HFFc6 (cell line): Measurements from ENCODE around the gene CISTR. TPM values are rescaled to one million over a fixed set of nuclear protein-coding genes. Genes with fewer than 3 reads are reported as not detected.

Experiments used
- DNase-seq: peaks from one replicate; pipeline ENCODE4 v3.0.0-alpha.2; 2018
- H3K27ac Mint-ChIP-seq: 2 replicates; pipeline ENCODE4 v1.8.0; 2020; ENCODE audit warnings: mild to moderate bottlenecking, mixed read lengths
- H3K27me3 Mint-ChIP-seq: 2 replicates; pipeline ENCODE4 v1.8.0; 2021; ENCODE audit warnings: mild to moderate bottlenecking, moderate library complexity, mixed read lengths; ENCODE audit not compliant: insufficient read depth
- H3K36me3 Mint-ChIP-seq: 2 replicates; pipeline ENCODE4 v1.8.0; 2021; ENCODE audit warnings: low read depth, mixed read lengths
- H3K4me1 Mint-ChIP-seq: 2 replicates; pipeline ENCODE4 v1.8.0; 2020; ENCODE audit warnings: low read depth, mixed read lengths
- H3K4me3 Mint-ChIP-seq: 2 replicates; pipeline ENCODE4 v1.8.0; 2020; ENCODE audit warnings: mild to moderate bottlenecking, moderate library complexity, mixed read lengths
- H3K9me3 Mint-ChIP-seq: 2 replicates; pipeline ENCODE4 v1.8.0; 2020; ENCODE audit warnings: mild to moderate bottlenecking, mixed read lengths
- CTCF ChIP-seq: fragments of 200-600 bp; sonication (generic); IDR thresholded peaks from 2 replicates; pipeline ENCODE4 v1.5.0; 2021; ENCODE audit warnings: antibody characterized with exemption, mild to moderate bottlenecking
- long read RNA-seq: library from polyadenylated mRNA; unstranded; transcript quantifications from one replicate; pipeline ENCODE4 v2.0.0, GENCODE V29; 2019
- total RNA-seq, 6 experiments: library from RNA; stranded (reverse); fragmentation: NEBNext Ultra II Directional; extraction: Animal tissue kit (Norgen Biotek cat#: 25700); gene quantifications; 2 replicates in 1 of 6; 3 replicates in 5 of 6; pipeline ENCODE4 v1.2.3, GENCODE V29; 2021

The CISTR gene
- not detected for total RNA-seq
- long read RNA-seq = 0 reads

DNA sequence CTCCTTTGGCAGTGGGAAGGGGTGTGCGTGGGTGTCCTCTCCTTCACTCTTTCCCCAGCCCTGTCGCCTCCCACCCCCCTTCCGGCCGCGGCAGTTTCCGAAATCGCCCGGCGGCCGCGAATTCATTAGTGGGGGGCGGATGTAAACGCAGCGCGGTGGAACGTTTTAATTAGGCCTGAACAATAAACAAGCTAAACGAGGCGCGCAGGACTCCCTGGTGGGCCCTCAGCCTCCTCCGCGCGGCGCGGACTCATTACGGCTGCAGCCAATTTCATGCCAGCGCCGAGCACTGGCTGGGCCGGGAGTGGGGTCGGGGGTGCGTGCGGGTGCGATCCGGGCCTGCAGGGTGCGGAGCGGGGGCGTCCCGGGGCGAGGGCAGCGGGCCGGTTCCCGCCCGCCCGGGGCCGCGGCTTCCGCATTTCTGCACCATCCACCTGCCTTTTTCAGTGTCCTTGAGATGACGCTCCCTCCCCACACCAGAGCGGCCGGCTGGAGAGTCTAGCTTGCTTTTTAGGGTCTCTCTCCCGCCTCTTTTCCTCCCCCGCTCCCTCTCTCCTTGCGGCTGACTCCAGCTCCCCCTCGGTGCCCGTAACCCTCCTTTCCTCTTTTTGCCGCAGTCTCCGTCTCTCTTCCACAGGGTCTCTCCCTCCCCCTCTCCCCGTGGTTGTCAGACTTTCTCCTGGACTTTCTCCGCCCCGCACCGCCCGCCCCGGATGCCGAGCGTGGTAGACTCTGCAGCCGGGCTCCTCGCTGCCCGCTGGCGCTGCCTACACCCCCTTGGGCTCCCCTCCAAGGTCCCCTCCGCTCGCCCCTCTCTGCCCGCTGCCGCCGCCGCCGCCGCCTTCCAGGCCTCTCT, at the start of gene CISTR:
TSS of gene CISTR (minus strand) at position 644 of the 856 bp plus-strand sequence.
- peaks cover 11% of the 10 kb centered on the region for H3K27me3 Mint-ChIP-seq
- no peak within 1 kb of the TSS for H3K27ac Mint-ChIP-seq
- no peak for TF ChIP-seq CTCF
- H3K36me3 Mint-ChIP-seq = no peaks in the 10 kb centered on the region
- H3K4me3 Mint-ChIP-seq = no peak within 1 kb of the TSS; the same call in none of the 2 replicates
- peaks cover 4% of the 10 kb centered on the region; the same call in 1 of the 2 replicates for H3K4me1 Mint-ChIP-seq
- no peak for DNase-seq
- H3K9me3 Mint-ChIP-seq = no peaks in the 10 kb centered on the region

GRCh38 chr12:53798575-53798974, 46.8 kb upstream of the CISTR start:
- Mint-ChIP-seq H3K4me3 (no peak overlapping the region), H3K9me3 (no peaks in the 10 kb centered on the region), H3K27me3 (peaks cover 35% of the 10 kb centered on the region)

DNA sequence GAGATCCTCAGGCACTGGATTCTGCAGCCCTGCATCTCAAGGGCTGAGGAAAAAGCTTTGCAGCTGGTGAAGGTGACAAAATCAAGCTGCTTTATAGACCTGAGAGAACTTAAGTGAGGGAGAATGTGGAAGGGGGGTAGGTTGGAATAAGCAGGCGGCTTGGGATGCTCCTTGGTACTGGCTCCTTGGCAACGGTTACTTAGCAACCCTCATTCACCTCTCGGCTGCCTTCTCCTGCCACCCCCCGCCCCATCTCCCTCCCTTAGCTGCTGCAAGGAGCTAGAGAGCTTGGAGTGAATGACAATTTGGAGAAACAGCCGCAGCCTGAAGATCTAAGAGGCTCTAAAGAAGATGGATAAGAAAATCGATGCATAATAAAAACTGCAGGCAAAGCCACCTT, 44.1 kb upstream of the CISTR start:
- no peaks in the 10 kb centered on the region for H3K9me3 Mint-ChIP-seq
- no peak for TF ChIP-seq CTCF
- no peak overlapping the region for H3K4me3 Mint-ChIP-seq
- peaks cover 13% of the 10 kb centered on the region for H3K27me3 Mint-ChIP-seq
- no peaks in the 10 kb centered on the region for H3K36me3 Mint-ChIP-seq
- DNase-seq = no peak
- no peaks in the 10 kb centered on the region for H3K4me1 Mint-ChIP-seq
- no peak overlapping the region for H3K27ac Mint-ChIP-seq

More at GRCh38 chr12:53798575-53798974, 46.8 kb upstream of the CISTR start:
- no peak for DNase-seq
- TF ChIP-seq CTCF = no peak
- Mint-ChIP-seq H3K36me3 (no peaks in the 10 kb centered on the region), H3K4me1 (no peaks in the 10 kb centered on the region), H3K27ac (no peak overlapping the region)

DNA sequence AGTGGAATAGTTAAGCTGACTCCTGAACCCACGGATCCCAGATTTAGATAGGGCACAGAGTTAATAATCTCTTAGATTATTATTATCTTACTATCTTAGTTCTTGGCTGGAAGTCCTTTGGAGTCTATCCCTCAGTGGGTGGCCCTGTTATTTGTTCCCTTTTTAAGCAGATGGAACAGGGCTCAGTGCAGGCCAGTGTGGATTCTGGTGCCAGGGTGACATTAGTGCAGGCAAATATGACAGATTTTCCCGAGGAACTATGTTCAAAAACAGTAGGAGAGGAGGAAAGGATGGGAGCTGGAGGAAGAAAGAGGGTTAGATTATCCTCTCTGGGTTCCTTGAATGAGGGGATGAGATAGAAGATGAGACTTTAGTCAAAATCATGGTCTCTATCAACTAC, 41.4 kb upstream of the CISTR start:
- H3K4me1 Mint-ChIP-seq = no peaks in the 10 kb centered on the region
- no peak overlapping the region for H3K27ac Mint-ChIP-seq
- no peak overlapping the region for H3K4me3 Mint-ChIP-seq
- no peaks in the 10 kb centered on the region for H3K9me3 Mint-ChIP-seq
- DNase-seq = no peak
- TF ChIP-seq CTCF = no peak
- no peaks in the 10 kb centered on the region for H3K36me3 Mint-ChIP-seq
- peaks cover 19% of the 10 kb centered on the region for H3K27me3 Mint-ChIP-seq

DNA sequence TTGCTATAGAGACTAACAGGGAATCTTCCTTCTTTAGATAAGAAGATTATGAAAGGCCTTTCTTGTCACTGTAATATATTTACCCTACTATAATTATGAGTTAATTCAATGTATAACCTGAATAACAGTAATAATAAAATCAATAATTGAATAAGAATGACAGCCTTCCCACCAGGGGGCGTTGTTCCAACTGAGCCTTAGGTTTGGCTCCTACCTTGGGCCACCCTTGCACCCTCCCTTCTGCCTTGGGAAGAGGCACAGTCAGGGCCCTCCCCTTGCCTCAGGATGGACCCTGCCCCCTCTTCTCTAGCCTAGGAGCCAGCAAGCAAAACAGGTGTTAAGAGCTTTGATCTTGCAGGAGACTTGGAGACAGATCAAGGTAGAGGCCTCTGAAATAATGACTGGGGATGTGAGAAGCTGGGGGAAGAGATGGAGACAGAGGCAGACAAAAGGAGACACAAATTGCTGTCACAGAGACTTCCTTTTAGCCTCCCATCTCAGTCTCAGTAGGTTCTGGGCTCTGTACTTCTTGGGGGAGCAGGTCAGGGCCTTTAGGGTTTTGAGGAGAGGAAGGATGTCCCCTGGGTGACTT, 40.1 kb upstream of the CISTR start:
- Mint-ChIP-seq H3K4me1 (no peaks in the 10 kb centered on the region), H3K36me3 (no peaks in the 10 kb centered on the region), H3K4me3 (no peak overlapping the region), H3K27ac (no peak overlapping the region), H3K27me3 (peaks cover 19% of the 10 kb centered on the region), H3K9me3 (no peaks in the 10 kb centered on the region)
- DNase-seq = no peak
- TF ChIP-seq CTCF = peak; percentile 87
